NT2/D1 (cell line): ENCODE measurements around the gene GOLGA5.

Source experiments
- SUZ12 ChIP-seq: IDR thresholded peaks from 2 replicates; pipeline ENCODE4 v1.6.1; 2011; ENCODE audit not compliant: insufficient read length, insufficient read depth; ENCODE audit errors: extremely low read depth
- ZNF274 ChIP-seq: IDR thresholded peaks from 2 replicates; pipeline ENCODE4 v1.6.1; 2011; ENCODE audit warnings: mild to moderate bottlenecking, low read depth, low read length

DNA sequence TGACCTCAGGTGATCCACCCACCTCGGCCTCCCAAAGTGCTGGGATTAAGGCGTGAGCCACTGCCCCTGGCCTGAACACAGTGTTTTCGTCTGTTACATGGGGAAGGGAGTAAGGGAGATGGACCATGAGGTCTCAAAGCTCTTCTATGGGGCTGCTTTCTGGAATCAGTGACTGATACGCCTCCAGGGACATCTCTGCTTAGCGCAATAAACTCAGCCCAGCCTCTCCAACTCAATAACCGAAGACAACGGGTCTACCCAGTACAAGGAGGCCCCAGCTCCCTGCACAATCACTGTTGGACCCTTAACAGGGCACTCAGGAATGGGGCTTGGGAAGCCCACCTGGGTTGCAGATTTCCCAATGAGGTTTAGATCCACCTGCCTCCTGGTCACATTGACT is 86.2 kb downstream of the GOLGA5 start:
- TF ChIP-seq ZNF274: no peak
- TF ChIP-seq SUZ12: no peak
